Neural cell (in vitro differentiated cells): ENCODE results near the gene CCND1.

ENCODE experiments used
- CTCF ChIP-seq: fragments of 450-650 bp; IDR thresholded peaks from 2 replicates; pipeline ENCODE4 v1.5.1; 2014; ENCODE audit warnings: antibody characterized with exemption, mild to moderate bottlenecking, moderate library complexity; ENCODE audit not compliant: poor library complexity, severe bottlenecking
- POLR2AphosphoS5 ChIP-seq: IDR thresholded peaks from 2 replicates; pipeline ENCODE4 v1.6.1; 2012

- no peak for TF ChIP-seq CTCF
- TF ChIP-seq POLR2AphosphoS5: no peak
Measured at GRCh38 chr11:69658626-69659450, 17.9 kb downstream of the CCND1 start.
